GM12801 (cell line): Measurements from ENCODE around the gene GNA12.

Experiments used
- TF ChIP-seq, protein P1 (sequence below): IDR thresholded peaks from one replicate; pipeline ENCODE4 v1.5.1; 2011; ENCODE audit warnings: control low read depth; ENCODE audit not compliant: insufficient read length; ENCODE audit errors: extremely low read depth

The GNA12 gene

DNA sequence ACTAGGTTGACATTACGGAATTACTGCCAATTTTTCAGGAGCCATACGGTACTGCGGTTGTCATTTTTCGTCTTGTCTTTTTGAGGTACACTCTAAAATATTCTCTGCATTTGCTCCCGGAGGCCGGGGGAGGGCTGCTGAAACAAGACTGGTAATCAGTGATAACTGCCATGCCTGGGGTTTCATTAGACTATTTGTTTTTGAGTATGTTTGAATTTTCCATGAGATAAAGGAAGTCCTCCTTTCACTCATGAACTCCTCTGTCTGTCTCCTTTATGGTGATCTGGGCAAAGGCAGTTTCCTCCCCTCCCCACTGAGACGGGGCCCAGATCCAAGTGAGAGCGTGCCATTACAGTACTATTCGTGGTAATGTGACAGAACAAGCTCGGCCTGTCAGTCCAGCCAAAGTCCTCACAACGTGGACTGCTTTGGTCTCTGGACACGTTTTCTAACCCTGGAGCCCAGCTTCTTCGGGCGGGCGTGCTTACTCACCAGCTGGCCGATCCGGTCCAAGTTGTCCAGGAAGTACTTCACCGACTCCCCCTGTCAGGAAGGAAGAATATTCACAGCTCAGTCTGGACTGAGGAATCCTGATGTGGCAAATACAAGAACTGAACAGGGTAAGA lies 111.0 kb downstream of the GNA12 start:
- TF ChIP-seq, protein P1, sequence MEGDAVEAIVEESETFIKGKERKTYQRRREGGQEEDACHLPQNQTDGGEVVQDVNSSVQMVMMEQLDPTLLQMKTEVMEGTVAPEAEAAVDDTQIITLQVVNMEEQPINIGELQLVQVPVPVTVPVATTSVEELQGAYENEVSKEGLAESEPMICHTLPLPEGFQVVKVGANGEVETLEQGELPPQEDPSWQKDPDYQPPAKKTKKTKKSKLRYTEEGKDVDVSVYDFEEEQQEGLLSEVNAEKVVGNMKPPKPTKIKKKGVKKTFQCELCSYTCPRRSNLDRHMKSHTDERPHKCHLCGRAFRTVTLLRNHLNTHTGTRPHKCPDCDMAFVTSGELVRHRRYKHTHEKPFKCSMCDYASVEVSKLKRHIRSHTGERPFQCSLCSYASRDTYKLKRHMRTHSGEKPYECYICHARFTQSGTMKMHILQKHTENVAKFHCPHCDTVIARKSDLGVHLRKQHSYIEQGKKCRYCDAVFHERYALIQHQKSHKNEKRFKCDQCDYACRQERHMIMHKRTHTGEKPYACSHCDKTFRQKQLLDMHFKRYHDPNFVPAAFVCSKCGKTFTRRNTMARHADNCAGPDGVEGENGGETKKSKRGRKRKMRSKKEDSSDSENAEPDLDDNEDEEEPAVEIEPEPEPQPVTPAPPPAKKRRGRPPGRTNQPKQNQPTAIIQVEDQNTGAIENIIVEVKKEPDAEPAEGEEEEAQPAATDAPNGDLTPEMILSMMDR: no peak

DNA sequence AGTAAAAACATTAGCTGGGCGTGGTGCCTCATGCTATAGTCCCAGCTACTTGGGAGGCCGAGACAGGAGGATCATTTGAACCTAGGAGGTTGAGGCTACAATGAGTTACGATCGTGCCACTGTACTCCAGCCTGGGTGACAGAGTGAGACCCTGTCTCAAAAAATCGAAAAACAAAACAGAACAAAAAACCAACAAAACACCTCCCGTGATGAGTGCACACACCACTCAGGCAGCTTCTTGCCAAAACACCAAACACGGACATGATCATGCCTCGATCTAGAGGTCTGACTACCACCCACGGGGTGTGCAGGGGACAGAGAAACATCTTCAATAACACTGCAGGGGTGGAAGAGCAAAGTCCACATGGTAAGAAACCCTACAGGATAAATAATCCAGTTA lies 111.7 kb downstream of the GNA12 start:
- TF ChIP-seq, protein P1: no peak

DNA sequence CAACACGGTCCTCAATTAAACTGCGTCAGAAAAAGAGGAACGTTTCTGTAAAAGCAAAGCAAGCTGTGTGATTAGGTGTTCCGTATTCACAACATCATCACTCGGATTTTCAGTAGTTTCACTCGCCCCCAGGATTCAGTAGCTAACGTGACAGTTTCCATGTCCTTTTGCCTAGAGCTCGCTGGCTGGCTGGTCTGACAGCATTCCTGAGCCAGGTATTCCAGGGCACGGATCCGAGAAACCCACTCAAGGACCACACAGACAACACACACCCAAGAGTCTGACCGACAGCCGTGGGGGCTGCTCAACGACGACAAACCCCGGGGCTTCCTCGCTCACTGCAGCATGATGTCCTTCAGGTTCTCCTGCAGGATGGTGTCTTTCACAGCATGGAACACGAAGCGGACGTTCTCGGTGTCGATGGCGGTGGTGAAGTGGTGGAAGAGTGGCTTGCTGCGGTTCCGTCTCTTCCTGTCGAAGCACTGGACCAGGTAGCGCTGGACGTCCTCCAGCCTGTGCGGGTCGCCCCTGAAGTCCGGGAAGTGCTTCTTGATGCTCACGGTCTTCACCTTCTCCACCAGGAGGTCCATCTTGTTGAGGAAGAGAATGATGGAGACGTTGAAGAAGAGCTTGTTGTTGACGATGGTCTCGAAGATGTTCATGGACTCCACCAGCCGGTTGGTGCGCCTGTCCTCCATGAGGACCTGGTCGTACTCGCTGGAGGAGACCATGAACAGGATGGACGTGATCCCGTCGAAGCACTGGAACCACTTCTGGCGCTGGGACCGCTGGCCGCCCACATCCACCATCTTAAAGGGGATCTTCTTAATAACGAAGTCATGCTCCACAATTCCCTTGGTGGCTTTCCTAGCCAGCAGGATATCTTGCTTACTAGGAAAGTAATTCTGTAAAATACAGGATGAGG lies 113.0 kb downstream of the GNA12 start:
- TF ChIP-seq, protein P1: no peak

DNA sequence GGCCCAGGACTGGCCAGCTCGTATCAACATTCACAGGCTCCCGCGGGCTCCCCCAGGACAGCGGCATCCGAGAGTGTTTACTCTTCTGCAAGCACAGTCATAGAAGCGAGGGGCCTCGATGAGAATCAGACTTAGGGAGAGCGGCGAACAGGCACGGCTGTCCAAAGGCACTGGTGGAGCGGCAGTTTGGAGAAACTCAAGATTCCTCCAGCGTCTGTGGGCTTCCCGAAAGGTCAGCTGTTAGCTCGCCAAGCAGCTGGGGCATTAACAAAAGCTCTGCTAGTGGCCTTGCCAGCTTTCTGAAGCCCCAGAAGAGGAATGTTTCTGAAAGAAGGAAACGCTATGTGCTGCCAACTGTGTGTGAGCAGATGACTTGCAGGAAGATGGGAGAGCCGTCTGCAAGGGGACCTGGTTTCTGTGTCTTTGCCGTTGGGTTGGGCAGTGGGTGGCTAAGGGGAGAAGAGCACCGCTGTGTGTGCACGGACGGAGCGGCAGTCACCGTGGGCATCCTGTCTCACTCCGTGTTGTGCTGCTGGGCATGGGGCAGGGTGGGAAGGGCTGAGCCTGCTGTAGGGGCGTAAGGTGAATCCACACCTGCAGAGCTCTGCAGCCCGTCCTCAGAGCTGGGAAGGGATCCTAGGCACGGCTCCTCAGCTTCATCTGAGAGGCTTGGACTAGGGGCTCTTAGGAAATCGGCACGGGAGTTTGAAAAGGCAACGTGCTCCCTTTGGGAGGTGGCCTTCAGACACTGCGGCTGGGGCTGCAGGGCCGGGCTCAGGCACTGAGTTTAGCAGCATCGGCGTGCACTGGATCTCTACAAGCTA lies 114.0 kb downstream of the GNA12 start:
- TF ChIP-seq, protein P1: no peak

DNA sequence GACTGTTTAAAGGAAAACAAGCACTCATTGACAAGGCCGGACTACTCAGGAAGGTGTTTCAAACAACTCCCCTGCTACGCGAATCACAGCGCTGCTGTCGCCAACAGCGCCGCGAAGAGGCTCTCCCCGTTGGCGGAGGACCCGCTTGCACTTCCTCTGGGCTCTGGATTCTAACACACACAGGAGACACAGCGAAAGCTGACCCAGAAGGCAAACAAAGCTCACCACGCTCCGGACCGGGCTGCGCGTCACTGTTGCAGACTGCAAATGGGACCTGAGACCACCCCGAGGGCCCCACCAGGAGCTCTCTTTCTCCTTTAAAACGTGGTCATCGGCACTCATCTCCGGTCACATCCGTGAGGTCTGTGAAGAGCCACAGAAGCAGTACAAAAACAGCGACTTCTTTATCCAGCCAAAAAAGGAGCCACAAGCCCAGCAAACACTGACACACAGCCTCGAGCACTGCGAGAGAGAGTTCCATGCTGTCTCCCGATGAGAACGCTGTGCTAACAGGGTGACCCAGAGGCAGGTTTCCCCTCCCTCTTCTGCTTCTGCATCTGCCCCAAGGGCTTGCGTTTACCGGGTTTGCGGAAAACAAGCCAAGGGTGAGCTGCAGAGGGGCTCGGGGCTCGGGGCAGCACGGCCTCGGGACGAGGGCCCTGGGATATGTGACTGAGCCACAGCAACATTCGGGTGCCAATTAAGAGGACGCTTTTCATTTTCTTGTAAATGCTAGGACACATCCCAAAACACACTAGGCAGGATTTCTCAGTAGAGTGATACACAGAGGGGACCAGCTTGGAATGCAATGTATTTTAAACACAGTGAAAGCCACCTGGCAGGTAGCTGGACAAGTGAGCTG lies 114.8 kb downstream of the GNA12 start:
- TF ChIP-seq, protein P1: no peak

DNA sequence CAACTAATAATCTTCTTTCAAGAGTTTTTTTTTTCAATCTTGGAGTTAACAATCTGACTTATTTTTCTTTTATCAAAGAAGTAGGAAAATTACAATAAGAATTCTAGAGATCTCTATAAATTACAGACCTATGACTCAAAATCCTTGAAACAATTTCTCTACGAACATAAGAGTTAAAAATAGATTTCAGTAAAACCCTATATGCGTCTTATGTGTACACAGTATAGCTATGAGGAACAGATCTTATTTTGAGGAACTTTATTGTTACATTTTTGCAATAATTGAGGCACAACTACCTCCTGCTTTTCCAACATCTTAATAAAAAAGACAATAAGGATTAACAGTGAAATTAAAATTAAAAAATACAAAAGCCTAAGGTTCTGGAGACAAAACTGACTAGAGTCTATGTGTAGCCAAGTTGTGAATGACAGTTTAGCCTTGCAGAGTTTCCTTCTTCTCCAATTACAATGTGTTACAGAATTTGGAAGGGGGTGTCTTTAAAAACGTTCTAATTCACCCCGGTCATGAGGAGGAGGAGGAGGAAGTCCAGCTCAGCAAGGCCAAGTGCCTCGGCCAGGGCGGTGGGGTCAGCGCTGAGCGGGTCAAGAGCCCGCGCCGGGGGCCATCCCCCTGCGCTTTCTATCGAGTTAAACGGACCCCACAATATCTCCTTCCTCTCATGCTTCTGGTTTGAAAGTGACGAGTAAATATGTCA lies 115.6 kb downstream of the GNA12 start:
- TF ChIP-seq, protein P1: no peak
